Glomerular visceral epithelial cell (primary cell): ENCODE results near the gene FUS.
"Not testable (repeated sequence)": the region's sequence is repeated elsewhere in the genome, so short reads cannot be mapped to it uniquely, and the experiment has no call there.

Source experiments
- DNase-seq: peaks from one replicate; pipeline ENCODE4 v3.0.0-alpha.2; 2016; ENCODE audit errors: extremely low spot score

FUS gene

GRCh38 chr16:31186930-31187807 is 7.2 kb downstream of the FUS start:
- DNase-seq: no peak

DNA sequence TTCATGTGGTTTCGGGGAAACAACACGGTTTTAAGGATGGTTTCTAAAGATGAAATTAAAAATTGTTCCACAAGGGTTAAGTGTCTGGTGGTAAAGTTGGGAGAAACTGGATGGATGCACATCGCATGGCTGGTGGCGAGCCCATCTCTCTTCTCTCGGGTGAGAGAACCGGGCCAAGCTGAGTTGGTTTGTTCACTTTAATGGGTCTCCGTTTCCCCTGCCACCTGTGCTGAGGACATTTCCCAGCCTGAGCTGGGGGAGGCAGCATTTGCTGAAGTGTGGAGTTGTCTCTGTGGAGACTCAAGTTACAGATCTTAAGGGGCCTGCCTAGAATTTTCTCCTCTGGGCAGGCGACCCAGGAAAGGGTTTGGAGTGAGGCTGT is 7.9 kb downstream of the FUS start:
- no peak for DNase-seq

- no peak for DNase-seq
Measured at GRCh38 chr16:31188450-31189411, 8.8 kb downstream of the FUS start.

- no peak for DNase-seq
Measured at GRCh38 chr16:31189412-31189778, 9.5 kb downstream of the FUS start.

- no peak for DNase-seq
Measured at GRCh38 chr16:31190061-31190460, 10.1 kb downstream of the FUS start.

DNA sequence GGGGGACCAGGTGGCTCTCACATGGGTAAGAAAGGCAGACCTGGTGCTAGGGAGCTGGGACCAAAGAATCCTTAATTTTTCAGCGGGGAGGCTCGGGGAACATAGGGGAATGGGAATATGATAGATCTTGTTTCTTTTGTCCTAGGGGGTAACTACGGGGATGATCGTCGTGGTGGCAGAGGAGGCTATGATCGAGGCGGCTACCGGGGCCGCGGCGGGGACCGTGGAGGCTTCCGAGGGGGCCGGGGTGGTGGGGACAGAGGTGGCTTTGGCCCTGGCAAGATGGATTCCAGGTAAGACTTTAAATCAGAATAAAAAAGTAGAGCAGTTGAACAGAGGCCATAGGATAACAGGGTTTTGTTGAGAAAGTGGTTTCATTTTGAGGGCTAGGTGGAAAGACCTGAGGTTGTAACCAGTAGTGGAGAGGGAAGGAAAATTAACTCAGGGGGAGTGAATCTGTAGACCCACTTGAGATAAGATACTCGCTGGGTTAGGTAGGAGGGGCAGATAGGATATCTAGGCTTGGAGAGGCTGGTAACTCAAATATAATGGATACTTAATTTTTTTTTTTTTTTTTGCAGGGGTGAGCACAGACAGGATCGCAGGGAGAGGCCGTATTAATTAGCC is 11.0 kb downstream of the FUS start:
- DNase-seq: no peak

- DNase-seq: no peak
Measured at GRCh38 chr16:31191697-31192428, 11.9 kb downstream of the FUS start.

GRCh38 chr16:31192856-31193642 is 13.1 kb downstream of the FUS start:
- no peak for DNase-seq

GRCh38 chr16:31193874-31194273 is 13.9 kb downstream of the FUS start:
- no peak for DNase-seq

DNA sequence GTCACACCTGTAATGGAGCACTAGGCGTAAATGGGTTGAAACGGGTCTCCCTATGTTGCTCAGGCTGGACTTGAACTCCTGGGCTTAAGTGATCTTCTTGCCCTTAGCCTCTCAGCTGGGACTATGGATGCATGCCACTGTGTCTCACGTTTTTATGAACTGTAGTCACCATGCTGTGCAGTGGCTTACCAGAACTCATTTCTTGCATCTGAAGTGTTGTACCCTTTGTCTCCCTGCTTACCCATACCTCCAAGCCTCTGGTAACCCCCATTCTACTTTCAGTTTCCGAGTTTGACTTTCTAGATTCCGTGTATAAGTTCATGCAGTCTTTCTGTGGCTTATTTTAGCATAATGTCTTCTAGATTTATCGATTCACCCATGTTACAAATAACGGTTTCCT is 15.0 kb downstream of the FUS start:
- no peak for DNase-seq

GRCh38 chr16:31195861-31196260 is 15.9 kb downstream of the FUS start:
- not testable (repeated sequence) for DNase-seq

GRCh38 chr16:31196324-31197088 is 16.6 kb downstream of the FUS start:
- no peak for DNase-seq

GRCh38 chr16:31198207-31198882 is 18.4 kb downstream of the FUS start:
- no peak for DNase-seq

DNA sequence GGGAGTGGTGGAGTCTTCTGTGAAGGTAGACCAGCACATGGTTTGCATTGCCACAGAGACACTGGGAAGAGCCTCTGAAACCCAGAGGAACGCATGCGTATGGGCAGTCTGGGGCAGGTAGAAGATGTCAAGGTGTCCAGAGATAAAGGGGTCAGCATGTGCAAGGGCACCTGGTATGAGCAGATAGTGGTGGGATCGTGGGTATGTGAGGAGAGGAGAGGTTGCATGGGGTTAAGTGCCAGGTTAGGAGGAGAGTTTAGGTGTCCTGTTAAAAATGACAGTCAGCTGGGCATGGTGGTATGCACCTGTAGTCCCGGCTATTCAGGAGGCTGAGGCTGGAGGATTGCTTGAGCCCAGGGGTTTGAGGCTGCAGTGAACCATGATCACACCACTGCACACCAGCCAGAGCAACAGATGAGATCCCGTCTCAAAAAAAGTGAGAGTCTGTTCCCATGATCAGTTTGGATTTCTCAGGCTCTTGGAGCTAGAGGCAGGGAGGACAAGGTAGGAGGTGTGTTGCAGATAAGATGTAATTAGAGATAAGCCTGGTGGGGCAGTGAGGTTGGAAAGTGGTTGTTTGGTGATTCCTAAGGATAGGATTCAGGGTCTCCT is 19.6 kb downstream of the FUS start:
- no peak for DNase-seq

GRCh38 chr16:31200111-31200510 is 20.2 kb downstream of the FUS start:
- not testable (repeated sequence) for DNase-seq

GRCh38 chr16:31200821-31201568 is 21.1 kb downstream of the FUS start:
- DNase-seq: no peak

DNA sequence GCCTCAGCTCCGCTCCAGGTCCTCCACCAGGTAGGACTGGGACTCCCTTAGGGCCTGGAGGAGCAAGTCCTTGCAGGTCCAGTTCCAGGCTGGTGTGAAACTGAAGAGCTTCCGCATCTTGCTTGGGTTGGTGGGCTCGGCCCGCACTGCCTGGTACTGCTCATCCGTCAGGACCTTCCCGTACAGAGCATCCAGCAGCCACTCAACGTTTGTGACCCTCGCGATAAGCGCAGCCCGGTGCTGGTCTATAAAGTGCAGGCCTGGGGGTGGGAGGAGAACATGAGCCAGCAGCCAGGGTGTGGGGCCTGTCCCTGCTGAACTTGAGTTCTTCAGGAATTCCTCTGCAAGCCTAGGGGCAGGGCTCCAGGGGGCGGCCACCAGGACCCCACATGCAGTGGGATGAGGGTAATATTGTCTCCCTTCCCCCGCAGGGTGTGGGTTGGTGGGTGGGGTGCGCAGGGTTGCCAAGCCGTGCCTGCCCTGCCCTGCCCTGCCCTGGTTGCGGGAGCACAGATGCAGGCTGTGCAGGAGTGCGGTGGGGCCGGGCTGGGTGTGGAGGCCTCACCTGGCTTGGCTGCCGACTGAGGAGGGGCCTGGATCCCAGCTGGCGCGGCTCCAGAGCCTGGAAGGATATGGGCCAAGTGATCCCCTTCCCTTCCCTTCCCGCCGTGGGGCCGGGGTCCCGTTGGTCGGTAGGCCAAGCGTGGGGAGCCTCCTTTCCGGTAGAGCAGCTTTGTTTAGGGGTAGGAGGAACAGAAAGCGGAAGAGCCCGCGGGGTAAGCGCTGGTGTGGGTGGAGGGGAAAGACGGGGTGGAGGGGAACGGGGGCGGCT is 21.9 kb downstream of the FUS start:
- peak; percentile 25 for DNase-seq
